ENCODE measurements around the gene PSKH1.

The PSKH1 gene

DNA sequence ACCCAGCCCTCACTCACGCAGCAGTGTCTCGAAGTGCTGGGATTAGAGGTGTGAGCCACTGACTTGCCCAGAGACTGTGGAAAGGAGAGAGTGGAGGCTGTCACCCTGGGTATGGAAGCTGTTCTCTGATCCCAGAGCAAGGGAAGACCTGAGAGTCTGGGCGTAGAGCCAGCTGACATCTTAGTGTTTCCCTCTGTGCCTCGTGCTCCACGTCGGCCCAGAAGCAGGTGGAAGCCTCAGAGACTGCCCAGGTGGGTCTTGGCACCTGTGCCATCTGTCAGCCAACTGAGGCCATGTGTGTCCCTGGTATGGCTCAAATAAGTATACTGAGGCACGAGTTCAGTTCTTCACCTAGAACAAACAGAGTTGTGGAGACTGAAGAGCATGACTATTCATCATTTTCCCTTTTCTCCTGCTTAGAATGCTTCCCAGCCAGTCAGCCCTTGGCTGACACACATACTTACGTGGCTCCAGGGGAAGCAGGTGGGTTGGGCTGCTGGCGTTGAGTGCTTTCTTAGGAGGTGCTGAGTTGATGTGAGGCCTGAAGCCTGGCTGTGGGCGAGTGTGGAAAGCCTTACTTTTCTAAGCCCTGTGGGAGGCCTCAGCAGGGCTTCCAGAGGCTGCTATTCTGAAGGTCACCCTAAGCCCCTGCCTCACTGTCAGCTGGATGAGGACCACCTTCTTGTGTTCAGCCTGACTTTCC is 30.5 kb downstream of the PSKH1 start:
- no peak overlapping the region for H3K4me3 ChIP-seq (ENCODE audit: low read length)
- DNase-seq (ENCODE audit: low read depth): no peak

DNA sequence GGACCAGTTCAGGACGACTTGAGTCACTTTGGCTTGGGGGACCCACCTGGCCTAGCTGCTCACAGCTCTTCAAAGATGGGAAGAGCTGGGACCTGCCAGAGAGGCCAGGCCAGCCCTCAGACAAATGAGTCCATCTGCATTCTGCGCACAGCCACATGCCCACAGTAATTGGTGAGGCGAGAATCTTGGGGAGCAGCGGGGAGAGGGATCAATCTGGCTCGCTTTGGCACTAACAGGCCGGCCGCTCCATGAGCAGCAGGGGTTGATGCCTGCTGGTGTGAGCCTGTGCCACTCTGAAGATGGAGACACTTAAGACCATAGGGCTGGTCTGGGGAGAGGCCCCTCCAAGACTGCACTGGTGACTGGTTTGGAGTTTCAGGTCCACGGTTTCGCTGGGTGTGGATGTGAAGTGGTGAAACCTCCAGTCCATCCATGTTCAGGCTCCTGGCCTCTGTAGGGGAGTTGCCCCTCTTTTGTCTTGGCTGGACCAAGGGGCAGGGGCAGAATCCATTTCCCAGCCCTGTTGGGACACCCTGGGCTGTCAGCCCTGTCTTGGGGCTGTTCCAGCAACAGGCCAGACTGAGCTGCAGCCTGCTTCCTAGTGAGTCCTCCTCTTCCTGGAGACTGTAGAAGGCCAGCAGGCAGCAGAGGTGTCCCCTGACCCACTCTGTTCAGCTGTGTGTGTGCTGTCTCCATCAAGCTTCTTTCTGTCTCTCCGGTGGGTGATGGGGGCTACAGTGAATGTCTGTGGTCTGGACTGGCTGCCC is 31.3 kb downstream of the PSKH1 start:
- TF ChIP-seq, protein P1, sequence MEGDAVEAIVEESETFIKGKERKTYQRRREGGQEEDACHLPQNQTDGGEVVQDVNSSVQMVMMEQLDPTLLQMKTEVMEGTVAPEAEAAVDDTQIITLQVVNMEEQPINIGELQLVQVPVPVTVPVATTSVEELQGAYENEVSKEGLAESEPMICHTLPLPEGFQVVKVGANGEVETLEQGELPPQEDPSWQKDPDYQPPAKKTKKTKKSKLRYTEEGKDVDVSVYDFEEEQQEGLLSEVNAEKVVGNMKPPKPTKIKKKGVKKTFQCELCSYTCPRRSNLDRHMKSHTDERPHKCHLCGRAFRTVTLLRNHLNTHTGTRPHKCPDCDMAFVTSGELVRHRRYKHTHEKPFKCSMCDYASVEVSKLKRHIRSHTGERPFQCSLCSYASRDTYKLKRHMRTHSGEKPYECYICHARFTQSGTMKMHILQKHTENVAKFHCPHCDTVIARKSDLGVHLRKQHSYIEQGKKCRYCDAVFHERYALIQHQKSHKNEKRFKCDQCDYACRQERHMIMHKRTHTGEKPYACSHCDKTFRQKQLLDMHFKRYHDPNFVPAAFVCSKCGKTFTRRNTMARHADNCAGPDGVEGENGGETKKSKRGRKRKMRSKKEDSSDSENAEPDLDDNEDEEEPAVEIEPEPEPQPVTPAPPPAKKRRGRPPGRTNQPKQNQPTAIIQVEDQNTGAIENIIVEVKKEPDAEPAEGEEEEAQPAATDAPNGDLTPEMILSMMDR (conservative IDR thresholded peaks at IDR 0.05; ENCODE audit: low read length): no peak
- H3K4me3 ChIP-seq (ENCODE audit: low read length): no peak overlapping the region
- no peak for DNase-seq (ENCODE audit: low read depth)

More for the DNA sequence above, 30.5 kb downstream of the PSKH1 start:
- TF ChIP-seq, protein P1 (conservative IDR thresholded peaks at IDR 0.05; ENCODE audit: low read length): no peak

DNA sequence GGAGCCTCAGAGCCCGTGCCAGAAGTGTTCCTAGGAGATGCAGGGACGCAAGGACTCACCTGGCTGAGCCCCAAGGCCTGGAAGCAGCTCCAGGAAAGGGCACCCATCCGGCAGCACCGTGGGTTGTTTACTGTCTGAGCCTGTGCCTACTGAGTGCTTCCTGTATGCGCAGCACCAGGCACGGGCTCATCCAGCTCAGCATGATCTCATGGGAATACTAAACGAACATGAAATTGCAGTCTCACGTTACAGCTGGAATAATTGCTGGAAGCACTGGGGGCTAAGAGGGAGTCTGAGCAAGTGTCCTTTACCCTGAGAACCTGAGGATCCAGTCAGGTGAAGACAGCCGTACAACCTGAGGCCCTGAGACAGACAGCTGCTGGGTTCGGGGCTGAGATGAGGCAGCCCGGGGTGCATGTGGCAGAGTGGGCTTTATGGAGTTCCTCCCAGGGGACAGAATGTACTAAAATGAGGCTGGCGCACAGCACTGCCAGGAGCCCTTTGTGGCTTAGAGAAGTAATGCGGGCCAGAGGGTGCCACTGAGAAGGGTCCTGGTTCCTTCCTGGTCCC is 33.2 kb downstream of the PSKH1 start:
- TF ChIP-seq, protein P1 (conservative IDR thresholded peaks at IDR 0.05; ENCODE audit: low read length): no peak
- no peak overlapping the region for H3K4me3 ChIP-seq (ENCODE audit: low read length)
- DNase-seq (ENCODE audit: low read depth): no peak

DNA sequence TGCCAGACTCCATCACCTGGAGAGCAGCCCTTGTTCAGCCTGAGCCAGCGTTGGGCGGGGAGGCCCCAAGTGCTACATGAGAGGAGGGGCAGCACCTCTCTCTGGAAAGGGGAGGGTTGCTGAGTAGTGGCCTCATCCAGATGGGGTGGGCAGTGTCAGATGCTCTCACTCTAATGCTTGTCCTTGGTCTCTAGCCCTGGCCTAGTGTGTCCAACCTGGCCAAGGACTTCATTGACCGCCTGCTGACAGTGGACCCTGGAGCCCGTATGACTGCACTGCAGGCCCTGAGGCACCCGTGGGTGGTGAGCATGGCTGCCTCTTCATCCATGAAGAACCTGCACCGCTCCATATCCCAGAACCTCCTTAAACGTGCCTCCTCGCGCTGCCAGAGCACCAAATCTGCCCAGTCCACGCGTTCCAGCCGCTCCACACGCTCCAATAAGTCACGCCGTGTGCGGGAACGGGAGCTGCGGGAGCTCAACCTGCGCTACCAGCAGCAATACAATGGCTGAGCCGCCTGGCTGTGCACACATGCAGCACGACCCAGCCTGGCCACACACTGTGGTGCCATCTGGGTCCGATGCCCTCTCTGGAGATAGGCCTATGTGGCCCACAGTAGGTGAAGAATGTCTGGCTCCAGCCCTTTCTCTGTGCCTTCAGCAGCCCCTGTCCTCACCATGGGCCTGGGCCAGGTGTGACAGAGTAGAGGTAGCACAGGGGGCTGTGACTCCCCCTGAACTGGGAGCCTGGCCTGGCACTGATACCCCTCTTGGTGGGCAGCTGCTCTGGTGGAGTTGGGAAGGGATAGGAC is 34.3 kb downstream of the PSKH1 start:
- TF ChIP-seq, protein P1 (conservative IDR thresholded peaks at IDR 0.05; ENCODE audit: low read length): no peak
- no peak for DNase-seq (ENCODE audit: low read depth)
- no peak overlapping the region for H3K4me3 ChIP-seq (ENCODE audit: low read length)

DNA sequence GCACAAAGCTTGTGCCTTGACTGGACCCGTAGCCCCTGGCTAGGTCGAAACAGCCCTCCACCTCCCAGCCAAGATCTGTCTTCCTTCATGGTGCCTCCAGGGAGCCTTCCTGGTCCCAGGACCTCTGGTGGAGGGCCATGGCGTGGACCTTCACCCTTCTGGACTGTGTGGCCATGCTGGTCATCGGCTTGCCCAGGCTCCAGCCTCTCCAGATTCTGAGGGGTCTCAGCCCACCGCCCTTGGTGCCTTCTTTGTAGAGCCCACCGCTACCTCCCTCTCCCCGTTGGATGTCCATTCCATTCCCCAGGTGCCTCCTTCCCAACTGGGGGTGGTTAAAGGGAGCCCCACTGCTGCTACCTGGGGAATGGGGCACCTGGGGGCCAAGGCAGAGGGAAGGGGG is 35.1 kb downstream of the PSKH1 start:
- DNase-seq (ENCODE audit: low read depth): no peak
- TF ChIP-seq, protein P1 (conservative IDR thresholded peaks at IDR 0.05; ENCODE audit: low read length): no peak
- H3K4me3 ChIP-seq (ENCODE audit: low read length): no peak overlapping the region

DNA sequence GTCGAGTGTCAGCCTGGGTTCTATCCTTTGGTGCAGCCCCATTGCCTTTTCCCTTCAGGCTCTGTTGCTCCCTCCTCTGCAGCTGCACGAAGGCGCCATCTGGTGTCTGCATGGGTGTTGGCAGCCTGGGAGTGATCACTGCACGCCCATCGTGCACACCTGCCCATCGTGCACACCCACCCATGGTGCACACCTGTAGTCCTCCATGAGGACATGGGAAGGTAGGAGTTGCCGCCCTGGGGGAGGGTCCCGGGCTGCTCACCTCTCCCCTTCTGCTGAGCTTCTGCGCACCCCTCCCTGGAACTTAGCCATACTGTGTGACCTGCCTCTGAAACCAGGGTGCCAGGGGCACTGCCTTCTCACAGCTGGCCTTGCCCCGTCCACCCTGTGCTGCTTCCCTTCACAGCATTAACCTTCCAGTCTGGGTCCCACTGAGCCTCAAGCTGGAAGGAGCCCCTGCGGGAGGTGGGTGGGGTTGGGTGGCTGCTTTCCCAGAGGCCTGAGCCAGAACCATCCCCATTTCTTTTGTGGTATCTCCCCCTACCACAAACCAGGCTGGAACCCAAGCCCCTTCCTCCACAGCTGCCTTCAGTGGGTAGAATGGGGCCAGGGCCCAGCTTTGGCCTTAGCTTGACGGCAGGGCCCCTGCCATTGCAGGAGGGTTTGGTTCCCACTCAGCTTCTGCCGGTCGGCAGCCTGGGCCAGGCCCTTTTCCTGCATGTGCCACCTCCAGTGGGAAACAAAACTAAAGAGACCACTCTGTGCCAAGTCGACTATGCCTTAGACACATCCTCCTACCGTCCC is 35.7 kb downstream of the PSKH1 start:
- peak; percentile 49 for DNase-seq (ENCODE audit: low read depth)
- no peak overlapping the region for H3K4me3 ChIP-seq (ENCODE audit: low read length)
- TF ChIP-seq, protein P1 (conservative IDR thresholded peaks at IDR 0.05; ENCODE audit: low read length): peak; percentile 86

All from AG10803 (cell line).